HCT116 (cell line): Measurements from ENCODE around the gene RFX1. TPM values are rescaled to one million over a fixed set of nuclear protein-coding genes. Genes with fewer than 3 reads are reported as not detected.

Experiments used
- ATAC-seq: fragments of 200-7000 bp; cut with Tn5 transposase; 2 replicates; pipeline ENCODE4 v1.9.1; 2020; ENCODE audit warnings: mild to moderate bottlenecking, moderate library complexity
- BruUV-seq: library from RNA; stranded (reverse); fragments of 400-500 nt; replicated peaks from 2 replicates; lab custom pipeline; 2021; lab: Mats Ljungman, UMichigan
- CTCF ChIA-PET: fragments of 300-600 bp; sonication (Branson Sonifier 250); formaldehyde crosslinking; loops from one replicate; lab custom pipeline; 2021; ENCODE audit warnings: antibody characterized with exemption; lab: Charles Lee
- POLR2A ChIA-PET: fragments of 300-600, 350-600 bp; sonication (Branson Sonifier 250); formaldehyde crosslinking; loops from one replicate; lab custom pipeline; 2021; ENCODE audit warnings: antibody characterized with exemption; lab: Charles Lee
- RAD21 ChIA-PET, 2 experiments: fragments of 300-600 bp; sonication (Branson Sonifier 250); formaldehyde crosslinking; loops; one replicate each; lab custom pipeline; 2023; ENCODE audit warnings: low total read pairs in 2 of 2; ENCODE audit not compliant: uncharacterized antibody in 2 of 2, unreplicated experiment in 2 of 2, low non-redundant PET in 1 of 2; lab: Charles Lee
- DNase-seq: peaks from one replicate; pipeline ENCODE4 v3.0.0-alpha.2; 2010; ENCODE audit warnings: low read depth, low spot score
- H2AFZ ChIP-seq: fragments of 200-600 bp; shearing (Covaris generic), sonication (generic); 2 replicates; pipeline ENCODE4 v1.6.1; 2017; ENCODE audit warnings: low read depth, mixed run types, mixed read lengths, antibody characterized with exemption, low read length; ENCODE audit not compliant: poor library complexity, severe bottlenecking
- H3K27ac ChIP-seq: 2 replicates; pipeline ENCODE4 v1.5.1; 2012; ENCODE audit warnings: low read depth, low read length
- H3K27me3 ChIP-seq: fragments of 200-600 bp; sonication (generic); 2 replicates; pipeline ENCODE4 v1.6.1; 2016; ENCODE audit warnings: mixed run types, low read length, mixed read lengths; ENCODE audit not compliant: insufficient read depth
- H3K36me3 ChIP-seq, 2 experiments: fragments of 200-500 bp in 1 of 2; fragments of 200-600 bp in 1 of 2; sonication (Bioruptor generic) in 1 of 2; sonication (generic) in 1 of 2; 2 replicates each; pipeline versions ENCODE4 v1.5.1 to v1.6.1; 2014 to 2016; ENCODE audit warnings: low read length in 2 of 2, inconsistent platforms in 1 of 2, mixed read lengths in 1 of 2, mixed run types in 1 of 2; ENCODE audit not compliant: insufficient read depth in 2 of 2, control insufficient read depth in 1 of 2
- H3K4me1 ChIP-seq, 2 experiments: fragments of 200-600 bp in 1 of 2; sonication (generic) in 1 of 2; 2 replicates each; pipeline versions ENCODE4 v1.5.1 to v1.6.1; 2012 to 2017; ENCODE audit warnings: low read length in 2 of 2, inconsistent platforms in 1 of 2, mild to moderate bottlenecking in 1 of 2, mixed read lengths in 1 of 2, mixed run types in 1 of 2, moderate library complexity in 1 of 2; ENCODE audit not compliant: insufficient read depth in 2 of 2, control insufficient read depth in 1 of 2
- H3K4me2 ChIP-seq: fragments of 200-600 bp; sonication (generic); 2 replicates; pipeline ENCODE4 v1.6.1; 2017; ENCODE audit warnings: mixed run types, low read length, mixed read lengths
- H3K4me3 ChIP-seq, 2 experiments: fragments of 200-600 bp in 1 of 2; sonication (generic) in 1 of 2; replicated peaks in 1 of 2; 2 replicates each; pipeline ENCODE4 v1.5.1; 2011 to 2016; ENCODE audit warnings: low read length in 2 of 2, control low read depth in 1 of 2, low read depth in 1 of 2, mild to moderate bottlenecking in 1 of 2, mixed read lengths in 1 of 2, mixed run types in 1 of 2
- H3K79me2 ChIP-seq: fragments of 200-600 bp; sonication (generic); 2 replicates; pipeline ENCODE4 v1.6.1; 2017; ENCODE audit warnings: mild to moderate bottlenecking, mixed run types, low read length, moderate library complexity, mixed read lengths; ENCODE audit not compliant: insufficient read depth
- H3K9ac ChIP-seq: fragments of 200-600 bp; sonication (generic); 2 replicates; pipeline ENCODE4 v1.6.1; 2016; ENCODE audit warnings: low read length, mixed read lengths
- H3K9me2 ChIP-seq: fragments of 200-600 bp; sonication (generic), shearing (Covaris generic); 2 replicates; pipeline ENCODE4 v1.6.1; 2017; ENCODE audit warnings: mixed run types, mild to moderate bottlenecking, moderate library complexity; ENCODE audit not compliant: insufficient read depth
- H3K9me3 ChIP-seq, 2 experiments: fragments of 200-500 bp in 1 of 2; fragments of 200-600 bp in 1 of 2; sonication (Bioruptor generic) in 1 of 2; sonication (generic) in 1 of 2; 2 replicates each; pipeline ENCODE4 v1.6.1; 2014 to 2017; ENCODE audit warnings: low read length in 2 of 2, mixed read lengths in 2 of 2, inconsistent platforms in 1 of 2, low read depth in 1 of 2, mild to moderate bottlenecking in 1 of 2, mixed run types in 1 of 2, moderate library complexity in 1 of 2; ENCODE audit not compliant: control insufficient read depth in 1 of 2, insufficient read depth in 1 of 2
- H4K20me1 ChIP-seq: fragments of 200-600 bp; sonication (generic), shearing (Covaris generic); 2 replicates; pipeline ENCODE4 v1.6.1; 2017; ENCODE audit warnings: mixed run types, mild to moderate bottlenecking, moderate library complexity; ENCODE audit not compliant: insufficient read depth
- ATF3 ChIP-seq: IDR thresholded peaks from 2 replicates; pipeline ENCODE4 v1.6.1; 2012
- CBX3 ChIP-seq: IDR thresholded peaks from 2 replicates; pipeline ENCODE4 v1.6.1; 2012; ENCODE audit warnings: low read depth
- CEBPB ChIP-seq: IDR thresholded peaks from 2 replicates; pipeline ENCODE4 v1.6.1; 2012; ENCODE audit warnings: low read depth
- CTCF ChIP-seq, 3 experiments: fragments of 200-600 bp in 1 of 3; sonication (generic) in 1 of 3; IDR thresholded peaks in 2 of 3; conservative IDR thresholded peaks in 1 of 3; 2 replicates each; pipeline ENCODE4 v1.5.1; 2012 to 2017; ENCODE audit warnings: low read depth in 2 of 3, low read length in 2 of 3, antibody characterized with exemption in 1 of 3, borderline replicate concordance in 1 of 3, control low read depth in 1 of 3, mild to moderate bottlenecking in 1 of 3, mixed read lengths in 1 of 3, mixed run types in 1 of 3, moderate library complexity in 1 of 3; ENCODE audit not compliant: insufficient read depth in 1 of 3
- ELF1 ChIP-seq: IDR thresholded peaks from 2 replicates; pipeline ENCODE4 v1.6.1; 2012; ENCODE audit warnings: low read depth, borderline replicate concordance
- EZH2 ChIP-seq: fragments of 200-600 bp; sonication (generic); IDR thresholded peaks from 2 replicates; pipeline ENCODE4 v1.6.1; 2017; ENCODE audit warnings: antibody characterized with exemption, mixed run types
- EZH2phosphoT487 ChIP-seq: fragments of 200-600 bp; IDR thresholded peaks from 2 replicates; pipeline ENCODE4 v1.6.1; 2018; ENCODE audit warnings: antibody characterized with exemption, borderline replicate concordance
- JUND ChIP-seq: IDR thresholded peaks from 2 replicates; pipeline ENCODE4 v1.6.1; 2012
- MAX ChIP-seq: IDR thresholded peaks from 2 replicates; pipeline ENCODE4 v1.6.1; 2012
- RAD21 ChIP-seq: IDR thresholded peaks from 2 replicates; pipeline ENCODE4 v1.6.1; 2012; ENCODE audit warnings: low read depth, mild to moderate bottlenecking
- SP1 ChIP-seq: IDR thresholded peaks from 2 replicates; pipeline ENCODE4 v1.6.1; 2012; ENCODE audit warnings: low read depth
- TCF7L2 ChIP-seq: IDR thresholded peaks from 2 replicates; pipeline ENCODE4 v1.7.0; 2011; ENCODE audit warnings: borderline replicate concordance, inconsistent platforms; ENCODE audit not compliant: insufficient read depth, insufficient read length; ENCODE audit errors: extremely low read depth
- YY1 ChIP-seq: IDR thresholded peaks from 2 replicates; pipeline ENCODE4 v1.6.1; 2011; ENCODE audit warnings: low read length, low read depth, moderate library complexity, mild to moderate bottlenecking; ENCODE audit not compliant: insufficient replicate concordance; ENCODE audit errors: extremely low read depth
- ZBTB33 ChIP-seq: IDR thresholded peaks from 2 replicates; pipeline ENCODE4 v1.6.1; 2011; ENCODE audit warnings: mild to moderate bottlenecking, low read length, moderate library complexity; ENCODE audit not compliant: insufficient replicate concordance; ENCODE audit errors: extremely low read depth
- ZFX ChIP-seq: fragments of 450-650 bp; IDR thresholded peaks from 2 replicates; pipeline ENCODE4 v1.6.1; 2017
- intact Hi-C: fragments of 100-400 bp; cut with micrococcal nuclease; formaldehyde crosslinking; loops from 2 replicates; pipeline ENCODE4 v1.10.0; 2022
- total RNA-seq: library from RNA; stranded (reverse); gene quantifications from one replicate; pipeline ENCODE4 v1.2.1, GENCODE V29; 2021; ENCODE audit not compliant: unreplicated experiment

RFX1 gene
- total RNA-seq, 1 experiment from 2014 or later, result 16.3 TPM

- no peak overlapping the region for H3K4me2 ChIP-seq
- H3K9me3 ChIP-seq, result no peaks in the 10 kb centered on the region
- DNase-seq (no peak), ATAC-seq (no peak)
- ChIA-PET POLR2A (no interaction called here), RAD21 (no interaction called here), CTCF (no interaction called here)
- no peak for TF ChIP-seq CEBPB
- TF ChIP-seq ZFX, result no peak
- TF ChIP-seq EZH2phosphoT487, result no peak
- no peak for TF ChIP-seq TCF7L2
- intact Hi-C loops, result no loop called here
- no peaks in the 10 kb centered on the region for H4K20me1 ChIP-seq
- no peak overlapping the region for H2AFZ ChIP-seq
- no peaks in the 10 kb centered on the region; a peak in 1 of 4 replicates for H3K36me3 ChIP-seq
- BruUV-seq, result no TSS peak
- H3K9ac ChIP-seq, result no peak overlapping the region
- no peaks in the 10 kb centered on the region for H3K79me2 ChIP-seq
- no peaks in the 10 kb centered on the region for H3K27me3 ChIP-seq
- no peaks in the 10 kb centered on the region for H3K9me2 ChIP-seq
- H3K4me3 ChIP-seq, result no peak overlapping the region
- H3K4me1 ChIP-seq, result peaks cover 8 to 12% of the 10 kb centered on the region in 2 experiments; a peak in 3 of 4 replicates
- H3K27ac ChIP-seq, result no peak overlapping the region
Measured at GRCh38 chr19:13984186-13984585, 21.9 kb downstream of the RFX1 start.

GRCh38 chr19:13983213-13983889 lies 22.8 kb downstream of the RFX1 start:
- CTCF ChIA-PET, result no interaction called here
- RAD21 ChIA-PET, result no interaction called here
- POLR2A ChIA-PET, result no interaction called here
- TF ChIP-seq CEBPB (no peak), CTCF (IDR thresholded peaks at IDR 0.05 in 2 of 3, conservative IDR thresholded peaks at IDR 0.05 in 1 of 3; ENCODE audit: borderline replicate concordance in 1 of 3, insufficient read depth in 1 of 3, low read depth in 2 of 3, low read length in 2 of 3) (no peak), CBX3 (no peak), JUND (no peak), ELF1 (no peak), ATF3 (no peak), RAD21 (no peak), SP1 (no peak), YY1 (no peak), EZH2 (no peak), ZBTB33 (no peak), MAX (no peak)

More at GRCh38 chr19:13983213-13983889, 22.8 kb downstream of the RFX1 start:
- ATAC-seq (no peak), DNase-seq (no peak)
- Histone ChIP-seq H3K9me2 (no peaks in the 10 kb centered on the region), H3K4me1 (peaks cover 8 to 12% of the 10 kb centered on the region in 2 experiments; a peak in 3 of 4 replicates), H3K27me3 (no peaks in the 10 kb centered on the region), H3K4me3 (no peak overlapping the region), H3K36me3 (no peaks in the 10 kb centered on the region; a peak in 1 of 4 replicates), H3K4me2 (no peak overlapping the region), H4K20me1 (no peaks in the 10 kb centered on the region), H3K79me2 (no peaks in the 10 kb centered on the region), H3K9me3 (no peaks in the 10 kb centered on the region), H3K27ac (no peak overlapping the region), H3K9ac (no peak overlapping the region), H2AFZ (no peak overlapping the region)
- no TSS peak for BruUV-seq
- intact Hi-C loops, result no loop called here
